Endothelial cell (in vitro differentiated cells): ENCODE measurements around the gene CNKSR3. TPM values are rescaled to one million over a fixed set of nuclear protein-coding genes. Genes with fewer than 3 reads are reported as not detected.
"Not testable (repeated sequence)": the region's sequence is repeated elsewhere in the genome, so short reads cannot be mapped to it uniquely, and the experiment has no call there.

Source experiments
- DNase-seq: peaks from one replicate; pipeline ENCODE4 v3.0.0; 2021; ENCODE audit warnings: low spot score
- H3K27ac Mint-ChIP-seq: one replicate; pipeline ENCODE4 v1.8.0; 2021; ENCODE audit warnings: mixed read lengths, inconsistent platforms; ENCODE audit not compliant: unreplicated experiment
- H3K27me3 Mint-ChIP-seq: one replicate; pipeline ENCODE4 v1.8.0; 2021; ENCODE audit warnings: mild to moderate bottlenecking, moderate library complexity, mixed read lengths, inconsistent platforms; ENCODE audit not compliant: unreplicated experiment
- H3K36me3 Mint-ChIP-seq: one replicate; pipeline ENCODE4 v1.8.0; 2021; ENCODE audit warnings: mild to moderate bottlenecking, low read depth, mixed read lengths, inconsistent platforms; ENCODE audit not compliant: unreplicated experiment
- H3K4me1 Mint-ChIP-seq: one replicate; pipeline ENCODE4 v1.8.0; 2021; ENCODE audit warnings: mild to moderate bottlenecking, mixed read lengths, inconsistent platforms; ENCODE audit not compliant: unreplicated experiment
- H3K4me3 Mint-ChIP-seq: one replicate; pipeline ENCODE4 v1.8.0; 2021; ENCODE audit warnings: mild to moderate bottlenecking, mixed read lengths, inconsistent platforms; ENCODE audit not compliant: unreplicated experiment
- H3K9me3 Mint-ChIP-seq: one replicate; pipeline ENCODE4 v1.8.0; 2021; ENCODE audit warnings: mixed read lengths, inconsistent platforms; ENCODE audit not compliant: unreplicated experiment
- total RNA-seq: library from RNA; stranded (reverse); fragmentation: NEBNext Ultra II Directional; extraction: Animal tissue kit (Norgen Biotek cat#: 25700); gene quantifications from one replicate; pipeline ENCODE4 v1.2.1, GENCODE V29; 2021; ENCODE audit not compliant: unreplicated experiment
- TF ChIP-seq, protein P1 (sequence below): fragments of 200-600 bp; sonication (generic); IDR thresholded peaks from one replicate; pipeline ENCODE4 v1.5.0; 2021; ENCODE audit warnings: antibody characterized with exemption; ENCODE audit not compliant: unreplicated experiment

The CNKSR3 gene
- total RNA-seq, 1 donor from 2014 or later = 9.7 TPM

- TF ChIP-seq, protein P1, sequence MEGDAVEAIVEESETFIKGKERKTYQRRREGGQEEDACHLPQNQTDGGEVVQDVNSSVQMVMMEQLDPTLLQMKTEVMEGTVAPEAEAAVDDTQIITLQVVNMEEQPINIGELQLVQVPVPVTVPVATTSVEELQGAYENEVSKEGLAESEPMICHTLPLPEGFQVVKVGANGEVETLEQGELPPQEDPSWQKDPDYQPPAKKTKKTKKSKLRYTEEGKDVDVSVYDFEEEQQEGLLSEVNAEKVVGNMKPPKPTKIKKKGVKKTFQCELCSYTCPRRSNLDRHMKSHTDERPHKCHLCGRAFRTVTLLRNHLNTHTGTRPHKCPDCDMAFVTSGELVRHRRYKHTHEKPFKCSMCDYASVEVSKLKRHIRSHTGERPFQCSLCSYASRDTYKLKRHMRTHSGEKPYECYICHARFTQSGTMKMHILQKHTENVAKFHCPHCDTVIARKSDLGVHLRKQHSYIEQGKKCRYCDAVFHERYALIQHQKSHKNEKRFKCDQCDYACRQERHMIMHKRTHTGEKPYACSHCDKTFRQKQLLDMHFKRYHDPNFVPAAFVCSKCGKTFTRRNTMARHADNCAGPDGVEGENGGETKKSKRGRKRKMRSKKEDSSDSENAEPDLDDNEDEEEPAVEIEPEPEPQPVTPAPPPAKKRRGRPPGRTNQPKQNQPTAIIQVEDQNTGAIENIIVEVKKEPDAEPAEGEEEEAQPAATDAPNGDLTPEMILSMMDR = no peak
- no peak overlapping the region for H3K27ac Mint-ChIP-seq
- no peaks in the 10 kb centered on the region for H3K36me3 Mint-ChIP-seq
- H3K4me3 Mint-ChIP-seq = no peak overlapping the region
- no peaks in the 10 kb centered on the region for H3K9me3 Mint-ChIP-seq
- DNase-seq = no peak
- H3K27me3 Mint-ChIP-seq = no peaks in the 10 kb centered on the region
- peaks cover 8% of the 10 kb centered on the region for H3K4me1 Mint-ChIP-seq
Observed at GRCh38 chr6:154518396-154518795, 7.9 kb upstream of the CNKSR3 start.

DNA sequence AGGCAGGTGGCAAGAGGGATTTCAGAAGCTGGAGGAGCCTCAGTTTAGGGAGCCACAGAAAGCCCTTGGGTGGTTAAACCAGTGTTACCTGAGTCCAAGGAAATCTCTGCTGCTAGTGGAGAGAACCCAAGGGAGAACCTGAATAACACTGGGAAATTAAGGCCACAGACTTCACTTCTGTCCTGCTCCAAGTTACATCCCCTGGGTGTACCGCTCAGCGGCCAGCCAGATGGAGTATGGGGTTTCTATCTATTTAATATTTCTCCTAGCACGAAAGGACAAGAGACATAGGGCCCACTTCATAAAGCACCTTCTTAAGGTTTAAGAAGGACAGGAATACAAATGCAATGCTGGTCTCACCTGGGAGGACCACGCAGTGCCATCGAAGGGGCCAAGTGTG, 5.8 kb upstream of the CNKSR3 start:
- H3K4me3 Mint-ChIP-seq = no peak overlapping the region
- H3K9me3 Mint-ChIP-seq = no peaks in the 10 kb centered on the region
- peaks cover 13% of the 10 kb centered on the region for H3K4me1 Mint-ChIP-seq
- H3K27me3 Mint-ChIP-seq = no peaks in the 10 kb centered on the region
- no peak overlapping the region for H3K27ac Mint-ChIP-seq
- DNase-seq = no peak
- H3K36me3 Mint-ChIP-seq = no peaks in the 10 kb centered on the region
- TF ChIP-seq, protein P1 = no peak

DNA sequence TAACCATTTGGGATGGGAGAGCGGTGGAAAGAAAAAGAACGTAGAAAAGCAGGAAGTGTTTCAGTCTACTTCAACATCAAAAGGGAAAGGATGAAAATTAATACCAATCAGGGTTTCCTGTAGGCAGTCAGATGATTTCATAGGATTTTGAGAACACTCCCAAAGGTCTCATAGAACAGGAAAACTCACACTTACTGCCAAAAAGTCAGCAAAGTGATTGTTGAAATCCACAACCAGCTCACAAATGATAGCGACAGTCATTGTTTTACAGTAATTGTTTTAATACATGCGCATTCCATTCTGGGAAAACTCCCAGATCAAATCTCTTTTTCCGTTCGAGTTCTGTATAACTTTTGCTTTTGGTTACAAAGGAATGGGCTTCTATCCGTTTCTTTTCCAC, 5.3 kb upstream of the CNKSR3 start:
- Mint-ChIP-seq H3K27ac (no peak overlapping the region), H3K36me3 (no peaks in the 10 kb centered on the region), H3K4me1 (peaks cover 14% of the 10 kb centered on the region), H3K9me3 (no peaks in the 10 kb centered on the region), H3K4me3 (no peak overlapping the region), H3K27me3 (no peaks in the 10 kb centered on the region)
- DNase-seq = no peak
- TF ChIP-seq, protein P1 = no peak

DNA sequence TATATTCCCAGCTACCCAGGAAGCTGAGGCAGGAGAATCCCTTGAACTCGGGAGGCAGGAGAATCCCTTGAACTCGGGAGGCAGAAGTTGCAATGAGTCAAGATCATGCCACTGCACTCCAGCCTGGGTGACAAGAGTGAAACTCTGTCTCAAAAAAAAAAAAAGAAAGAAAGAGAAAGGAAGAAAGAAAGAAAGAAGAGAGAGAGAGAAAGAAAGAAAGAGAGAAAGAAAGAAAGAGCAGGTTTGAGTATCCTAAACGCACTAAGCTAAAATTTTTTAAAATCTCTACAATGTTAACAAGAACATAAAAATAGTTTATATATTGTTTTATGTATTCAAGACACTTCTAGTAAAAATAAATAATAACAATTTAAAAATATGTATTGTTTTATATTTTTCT, 4.6 kb upstream of the CNKSR3 start:
- H3K27ac Mint-ChIP-seq, DNase-seq, H3K27me3 Mint-ChIP-seq: not testable (repeated sequence)

DNA sequence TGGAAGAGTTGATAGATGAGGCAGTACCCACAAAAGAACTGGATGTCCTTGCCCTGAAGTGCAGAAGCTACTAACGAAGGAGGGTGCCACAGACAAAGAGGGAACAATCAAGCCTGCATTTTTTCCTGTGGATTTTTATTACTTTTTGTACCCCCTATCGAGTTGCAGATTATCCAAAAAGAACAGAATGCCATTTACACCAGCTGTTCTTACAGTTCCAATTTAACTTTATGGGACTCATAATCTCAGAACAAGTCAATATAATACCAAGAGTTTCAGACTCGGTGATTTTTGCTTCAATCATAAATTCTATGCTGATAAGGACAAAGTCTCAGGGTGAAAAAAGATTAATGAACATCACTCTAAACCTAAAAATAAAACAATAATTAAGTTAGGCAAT, 4.0 kb upstream of the CNKSR3 start:
- peaks cover 15% of the 10 kb centered on the region for H3K4me1 Mint-ChIP-seq
- H3K27me3 Mint-ChIP-seq = peaks cover 3% of the 10 kb centered on the region
- DNase-seq = no peak
- H3K9me3 Mint-ChIP-seq = no peaks in the 10 kb centered on the region
- TF ChIP-seq, protein P1 = no peak
- H3K36me3 Mint-ChIP-seq = no peaks in the 10 kb centered on the region
- H3K27ac Mint-ChIP-seq = no peak overlapping the region
- no peak overlapping the region for H3K4me3 Mint-ChIP-seq

More for the DNA sequence above, 4.6 kb upstream of the CNKSR3 start:
- not testable (repeated sequence) for H3K36me3 Mint-ChIP-seq, H3K4me3 Mint-ChIP-seq, H3K9me3 Mint-ChIP-seq
- H3K4me1 Mint-ChIP-seq = peaks cover 15% of the 10 kb centered on the region
